T47D (cell line): ENCODE measurements around the gene TIMP2.
A peak's percentile ranks its signal among the peaks of the same experiment; 100 is the strongest.

ENCODE experiments used
- DNase-seq, 2 experiments: peaks; one replicate each; pipeline versions ENCODE4 v3.0.0 to v3.0.0-alpha.2; 2011 to 2012; ENCODE audit warnings: low read depth in 1 of 2, low spot score in 1 of 2
- JUND ChIP-seq: IDR thresholded peaks from 2 replicates; pipeline ENCODE4 v1.6.1; 2012; ENCODE audit warnings: low read depth
- in situ Hi-C: cut with HindIII; loops from 2 replicates; pipeline ENCODE4 v1.10.0; 2016; ENCODE audit warnings: low sequenced_read_pairs, low pct_unique_long_range_greater_than_20kb

TIMP2 gene

GRCh38 chr17:78819806-78820792, 105.1 kb downstream of the TIMP2 start:
- DNase-seq, result no peak
- no peak for TF ChIP-seq JUND
- in situ Hi-C loops, result no loop called here

GRCh38 chr17:78819402-78819801, 105.8 kb downstream of the TIMP2 start:
- no peak for DNase-seq
- no peak for TF ChIP-seq JUND
- in situ Hi-C loops, result no loop called here

- in situ Hi-C loops, result no loop called here
- DNase-seq, result no peak
- no peak for TF ChIP-seq JUND
Observed at GRCh38 chr17:78818932-78819331, 106.3 kb downstream of the TIMP2 start.

- in situ Hi-C loops, result no loop called here
- no peak for TF ChIP-seq JUND
- no peak for DNase-seq
Observed at GRCh38 chr17:78818152-78818846, 106.9 kb downstream of the TIMP2 start.

GRCh38 chr17:78817123-78817522, 108.1 kb downstream of the TIMP2 start:
- TF ChIP-seq JUND, result no peak
- peak in 1 of 2 experiments; percentile 17 for DNase-seq
- in situ Hi-C loops, result no loop called here

GRCh38 chr17:78815696-78816095, 109.5 kb downstream of the TIMP2 start:
- in situ Hi-C loops, result no loop called here
- no peak for TF ChIP-seq JUND
- DNase-seq, result no peak

- no peak for TF ChIP-seq JUND
- in situ Hi-C loops, result no loop called here
Observed at GRCh38 chr17:78812855-78813254, 112.3 kb downstream of the TIMP2 start.

GRCh38 chr17:78808163-78808562, 117.0 kb downstream of the TIMP2 start:
- in situ Hi-C loops, result no loop called here
- DNase-seq, result no peak
- no peak for TF ChIP-seq JUND

More at GRCh38 chr17:78812855-78813254, 112.3 kb downstream of the TIMP2 start:
- no peak for DNase-seq

- in situ Hi-C loops, result no loop called here
- TF ChIP-seq JUND, result no peak
- DNase-seq, result no peak
Observed at GRCh38 chr17:78806451-78806850, 118.7 kb downstream of the TIMP2 start.

- TF ChIP-seq JUND, result no peak
- no peak for DNase-seq
- in situ Hi-C loops, result no loop called here
Observed at GRCh38 chr17:78805301-78805700, 119.9 kb downstream of the TIMP2 start.

GRCh38 chr17:78804777-78805176, 120.4 kb downstream of the TIMP2 start:
- TF ChIP-seq JUND, result no peak
- no peak for DNase-seq
- in situ Hi-C loops, result no loop called here

GRCh38 chr17:78803186-78803845, 121.9 kb downstream of the TIMP2 start:
- TF ChIP-seq JUND, result no peak
- in situ Hi-C loops, result no loop called here
- DNase-seq, result no peak
